Neural cell (in vitro differentiated cells): ENCODE measurements around the gene CCNJL. TPM values are rescaled to one million over a fixed set of nuclear protein-coding genes. Genes with fewer than 3 reads are reported as not detected.

Experiments used
- H2AFZ ChIP-seq: fragments of 200-600, 300-800 bp; sonication (generic), shearing (Covaris generic); 2 replicates; pipeline ENCODE4 v1.6.0; 2014; ENCODE audit warnings: low read depth, mild to moderate bottlenecking, antibody characterized with exemption, low read length, moderate library complexity
- H3F3A ChIP-seq: fragments of 200-600 bp; shearing (Covaris generic); 2 replicates; pipeline ENCODE4 v1.6.1; 2016; ENCODE audit warnings: mild to moderate bottlenecking, moderate library complexity, mixed read lengths, antibody characterized with exemption, low read length; ENCODE audit not compliant: insufficient read depth, poor library complexity, severe bottlenecking
- H3K27ac ChIP-seq: fragments of 200-600, 300-800 bp; sonication (generic), shearing (Covaris generic); 2 replicates; pipeline ENCODE4 v1.5.1; 2014; ENCODE audit warnings: mild to moderate bottlenecking, low read length, moderate library complexity
- H3K27me3 ChIP-seq: fragments of 300-800, 200-600 bp; sonication (generic), shearing (Covaris generic); 2 replicates; pipeline ENCODE4 v1.6.0; 2014; ENCODE audit warnings: mild to moderate bottlenecking, low read depth, low read length, moderate library complexity; ENCODE audit not compliant: insufficient read depth
- H3K36me3 ChIP-seq: fragments of 300-800, 200-600 bp; sonication (generic), shearing (Covaris generic); 2 replicates; pipeline ENCODE4 v1.5.1; 2014; ENCODE audit warnings: mild to moderate bottlenecking, antibody characterized with exemption, low read length, moderate library complexity; ENCODE audit not compliant: insufficient read depth
- H3K4me2 ChIP-seq: fragments of 300-800, 200-600 bp; sonication (generic), shearing (Covaris generic); 2 replicates; pipeline ENCODE4 v1.6.0; 2014; ENCODE audit warnings: mild to moderate bottlenecking, low read length
- H3K4me3 ChIP-seq: fragments of 300-800, 200-600 bp; sonication (generic), shearing (Covaris generic); 2 replicates; pipeline ENCODE4 v1.5.1; 2014; ENCODE audit warnings: mild to moderate bottlenecking, low read length, moderate library complexity
- H3K79me2 ChIP-seq: fragments of 200-600 bp; shearing (Covaris generic); replicated peaks from 2 replicates; pipeline ENCODE4 v1.6.0; 2014; ENCODE audit warnings: mild to moderate bottlenecking, low read length, moderate library complexity; ENCODE audit not compliant: insufficient read depth
- H3K9ac ChIP-seq: fragments of 300-800, 200-600 bp; sonication (generic), shearing (Covaris generic); 2 replicates; pipeline ENCODE4 v1.6.1; 2016; ENCODE audit warnings: mild to moderate bottlenecking, low read length, mixed read lengths
- H3K9me2 ChIP-seq: fragments of 200-600 bp; shearing (Covaris generic); 2 replicates; pipeline ENCODE4 v1.6.1; 2016; ENCODE audit warnings: mild to moderate bottlenecking, low read length, mixed read lengths; ENCODE audit not compliant: insufficient read depth
- H3K9me3 ChIP-seq: fragments of 200-600, 300-800 bp; sonication (generic), shearing (Covaris generic); 2 replicates; pipeline ENCODE4 v1.6.1; 2016; ENCODE audit warnings: mild to moderate bottlenecking, mixed run types, low read length, moderate library complexity, mixed read lengths
- H4K20me1 ChIP-seq: fragments of 200-600 bp; shearing (Covaris generic); 2 replicates; pipeline ENCODE4 v1.6.1; 2016; ENCODE audit warnings: mild to moderate bottlenecking, mixed run types; ENCODE audit not compliant: insufficient read depth
- EP300 ChIP-seq: fragments of 450-650 bp; conservative IDR thresholded peaks from 2 replicates; pipeline ENCODE4 v1.6.1; 2014; ENCODE audit warnings: antibody characterized with exemption, mild to moderate bottlenecking, moderate library complexity; ENCODE audit not compliant: poor library complexity, severe bottlenecking
- EZH2 ChIP-seq: fragments of 200-600, 300-800 bp; shearing (Covaris generic), sonication (generic); IDR thresholded peaks from 2 replicates; pipeline ENCODE4 v1.6.1; 2014; ENCODE audit warnings: antibody characterized with exemption, low read length, borderline replicate concordance, mild to moderate bottlenecking; ENCODE audit not compliant: insufficient read depth, poor library complexity, severe bottlenecking
- MXI1 ChIP-seq: fragments of 450-650 bp; conservative IDR thresholded peaks from 2 replicates; pipeline ENCODE4 v1.6.1; 2014; ENCODE audit warnings: antibody characterized with exemption, mild to moderate bottlenecking; ENCODE audit not compliant: poor library complexity, severe bottlenecking
- POLR2AphosphoS5 ChIP-seq: IDR thresholded peaks from 2 replicates; pipeline ENCODE4 v1.6.1; 2012
- RAD21 ChIP-seq: fragments of 450-650 bp; conservative IDR thresholded peaks from 2 replicates; pipeline ENCODE4 v1.6.1; 2014; ENCODE audit warnings: antibody characterized with exemption, mild to moderate bottlenecking, moderate library complexity
- SMC3 ChIP-seq: fragments of 450-650 bp; conservative IDR thresholded peaks from 2 replicates; pipeline ENCODE4 v1.6.1; 2014; ENCODE audit warnings: antibody characterized with exemption, mild to moderate bottlenecking, moderate library complexity; ENCODE audit not compliant: poor library complexity
- TAF1 ChIP-seq: IDR thresholded peaks from 2 replicates; pipeline ENCODE4 v1.6.1; 2012; ENCODE audit warnings: low read depth
- polyA plus RNA-seq: library from polyadenylated mRNA; depleted of rRNA; stranded (reverse); fragments of >200 nt; gene quantifications from 2 replicates; pipeline ENCODE4 v1.2.3, GENCODE V29; 2014
- TF ChIP-seq, protein P1 (sequence below): fragments of 450-650 bp; IDR thresholded peaks from 2 replicates; pipeline ENCODE4 v1.5.1; 2014; ENCODE audit warnings: antibody characterized with exemption, mild to moderate bottlenecking, moderate library complexity; ENCODE audit not compliant: poor library complexity, severe bottlenecking
- TF ChIP-seq, protein P2 (sequence below): IDR thresholded peaks from 2 replicates; pipeline ENCODE4 v1.6.1; 2012; ENCODE audit warnings: borderline replicate concordance

Gene CCNJL
- polyA plus RNA-seq, 1 donor from 2014 or later = 0.84 TPM

DNA sequence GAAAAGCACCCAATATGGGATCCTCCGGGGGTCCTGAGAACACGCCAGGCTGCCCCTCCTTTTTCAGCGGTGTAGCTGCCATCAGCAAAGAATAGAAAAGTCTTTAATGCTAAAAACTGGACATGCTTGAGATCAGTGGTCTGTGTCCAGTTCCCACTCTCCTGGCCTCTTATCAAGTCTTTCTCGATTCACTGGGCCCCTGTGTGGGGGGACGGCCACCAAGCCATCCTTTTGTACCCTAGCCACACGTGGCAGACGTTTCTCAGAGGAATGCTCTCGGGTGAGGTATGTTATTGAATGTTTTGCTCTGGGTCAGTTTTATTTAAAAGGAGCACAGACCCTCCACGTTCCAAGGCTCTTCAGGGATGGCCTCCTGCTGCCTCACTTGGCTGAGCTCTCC is 59.4 kb downstream of the CCNJL start:
- H3K27me3 ChIP-seq = no peaks in the 10 kb centered on the region
- no peaks in the 10 kb centered on the region for H4K20me1 ChIP-seq
- H3K4me3 ChIP-seq = no peak overlapping the region
- no peak overlapping the region for H3K4me2 ChIP-seq
- no peak overlapping the region for H3K27ac ChIP-seq
- H3K79me2 ChIP-seq = no peaks in the 10 kb centered on the region
- no peaks in the 10 kb centered on the region for H3K36me3 ChIP-seq
- no peaks in the 10 kb centered on the region for H3K9me3 ChIP-seq
- H3K9ac ChIP-seq = no peak overlapping the region
- H3F3A ChIP-seq = no peaks in the 10 kb centered on the region
- no peak overlapping the region for H2AFZ ChIP-seq
- no peaks in the 10 kb centered on the region for H3K9me2 ChIP-seq
- TF ChIP-seq RAD21 (no peak), EP300 (no peak), POLR2AphosphoS5 (no peak), MXI1 (no peak), SMC3 (no peak), TAF1 (no peak), EZH2 (no peak)
- TF ChIP-seq, protein P1, sequence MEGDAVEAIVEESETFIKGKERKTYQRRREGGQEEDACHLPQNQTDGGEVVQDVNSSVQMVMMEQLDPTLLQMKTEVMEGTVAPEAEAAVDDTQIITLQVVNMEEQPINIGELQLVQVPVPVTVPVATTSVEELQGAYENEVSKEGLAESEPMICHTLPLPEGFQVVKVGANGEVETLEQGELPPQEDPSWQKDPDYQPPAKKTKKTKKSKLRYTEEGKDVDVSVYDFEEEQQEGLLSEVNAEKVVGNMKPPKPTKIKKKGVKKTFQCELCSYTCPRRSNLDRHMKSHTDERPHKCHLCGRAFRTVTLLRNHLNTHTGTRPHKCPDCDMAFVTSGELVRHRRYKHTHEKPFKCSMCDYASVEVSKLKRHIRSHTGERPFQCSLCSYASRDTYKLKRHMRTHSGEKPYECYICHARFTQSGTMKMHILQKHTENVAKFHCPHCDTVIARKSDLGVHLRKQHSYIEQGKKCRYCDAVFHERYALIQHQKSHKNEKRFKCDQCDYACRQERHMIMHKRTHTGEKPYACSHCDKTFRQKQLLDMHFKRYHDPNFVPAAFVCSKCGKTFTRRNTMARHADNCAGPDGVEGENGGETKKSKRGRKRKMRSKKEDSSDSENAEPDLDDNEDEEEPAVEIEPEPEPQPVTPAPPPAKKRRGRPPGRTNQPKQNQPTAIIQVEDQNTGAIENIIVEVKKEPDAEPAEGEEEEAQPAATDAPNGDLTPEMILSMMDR = no peak
- TF ChIP-seq, protein P2, sequence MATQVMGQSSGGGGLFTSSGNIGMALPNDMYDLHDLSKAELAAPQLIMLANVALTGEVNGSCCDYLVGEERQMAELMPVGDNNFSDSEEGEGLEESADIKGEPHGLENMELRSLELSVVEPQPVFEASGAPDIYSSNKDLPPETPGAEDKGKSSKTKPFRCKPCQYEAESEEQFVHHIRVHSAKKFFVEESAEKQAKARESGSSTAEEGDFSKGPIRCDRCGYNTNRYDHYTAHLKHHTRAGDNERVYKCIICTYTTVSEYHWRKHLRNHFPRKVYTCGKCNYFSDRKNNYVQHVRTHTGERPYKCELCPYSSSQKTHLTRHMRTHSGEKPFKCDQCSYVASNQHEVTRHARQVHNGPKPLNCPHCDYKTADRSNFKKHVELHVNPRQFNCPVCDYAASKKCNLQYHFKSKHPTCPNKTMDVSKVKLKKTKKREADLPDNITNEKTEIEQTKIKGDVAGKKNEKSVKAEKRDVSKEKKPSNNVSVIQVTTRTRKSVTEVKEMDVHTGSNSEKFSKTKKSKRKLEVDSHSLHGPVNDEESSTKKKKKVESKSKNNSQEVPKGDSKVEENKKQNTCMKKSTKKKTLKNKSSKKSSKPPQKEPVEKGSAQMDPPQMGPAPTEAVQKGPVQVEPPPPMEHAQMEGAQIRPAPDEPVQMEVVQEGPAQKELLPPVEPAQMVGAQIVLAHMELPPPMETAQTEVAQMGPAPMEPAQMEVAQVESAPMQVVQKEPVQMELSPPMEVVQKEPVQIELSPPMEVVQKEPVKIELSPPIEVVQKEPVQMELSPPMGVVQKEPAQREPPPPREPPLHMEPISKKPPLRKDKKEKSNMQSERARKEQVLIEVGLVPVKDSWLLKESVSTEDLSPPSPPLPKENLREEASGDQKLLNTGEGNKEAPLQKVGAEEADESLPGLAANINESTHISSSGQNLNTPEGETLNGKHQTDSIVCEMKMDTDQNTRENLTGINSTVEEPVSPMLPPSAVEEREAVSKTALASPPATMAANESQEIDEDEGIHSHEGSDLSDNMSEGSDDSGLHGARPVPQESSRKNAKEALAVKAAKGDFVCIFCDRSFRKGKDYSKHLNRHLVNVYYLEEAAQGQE = no peak

DNA sequence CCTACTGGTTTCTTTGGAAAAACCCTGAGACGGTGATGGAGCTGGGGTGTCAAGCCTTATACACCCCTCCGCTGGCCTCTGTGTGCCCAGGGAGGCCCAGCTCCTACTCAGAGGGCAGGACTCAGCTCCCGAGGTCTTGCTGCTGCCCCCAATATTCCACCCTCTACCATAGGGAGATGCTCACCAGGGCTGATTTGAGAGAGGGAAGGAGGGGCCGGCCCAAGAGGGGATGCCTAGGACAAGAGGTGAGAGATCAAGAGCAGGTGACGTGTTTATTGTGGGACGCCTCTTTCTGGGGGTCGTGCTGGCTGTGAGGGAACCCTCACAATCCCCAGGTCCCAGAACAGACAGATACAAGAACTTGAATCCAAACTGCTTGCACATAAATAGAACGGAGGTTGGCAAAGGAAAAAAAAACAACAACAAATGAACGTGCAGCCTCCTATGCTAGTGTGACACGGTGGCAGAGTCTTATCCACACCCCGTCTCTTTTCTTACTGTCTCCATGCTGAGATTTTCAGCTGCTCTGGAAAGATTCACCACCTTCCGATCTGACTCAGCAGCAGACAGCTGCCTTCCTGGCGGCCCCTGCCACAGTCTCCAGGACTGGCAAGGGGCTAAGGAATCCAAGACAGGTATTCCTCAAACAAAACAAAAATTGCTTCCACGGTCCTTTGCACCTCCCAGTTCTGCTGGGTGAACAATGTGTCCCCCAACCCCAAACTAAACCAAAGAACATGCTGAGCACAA is 60.8 kb downstream of the CCNJL start:
- Histone ChIP-seq H3K9ac (no peak overlapping the region), H3K36me3 (no peaks in the 10 kb centered on the region), H3K9me3 (no peaks in the 10 kb centered on the region), H3K9me2 (no peaks in the 10 kb centered on the region), H2AFZ (no peak overlapping the region), H3K27me3 (no peaks in the 10 kb centered on the region), H3K4me2 (no peak overlapping the region), H3K27ac (no peak overlapping the region), H4K20me1 (no peaks in the 10 kb centered on the region), H3K79me2 (no peaks in the 10 kb centered on the region), H3F3A (no peaks in the 10 kb centered on the region), H3K4me3 (no peak overlapping the region)
- no peak for TF ChIP-seq POLR2AphosphoS5
- no peak for TF ChIP-seq EP300
- TF ChIP-seq, protein P1 = no peak
- TF ChIP-seq RAD21 = no peak
- no peak for TF ChIP-seq EZH2
- TF ChIP-seq MXI1 = no peak
- TF ChIP-seq TAF1 = no peak
- TF ChIP-seq SMC3 = no peak
- TF ChIP-seq, protein P2 = no peak
